ENCODE measurements around the gene MYO3B. TPM values are rescaled to one million over a fixed set of nuclear protein-coding genes. Genes with fewer than 3 reads are reported as not detected.

MYO3B gene
- total RNA-seq, 3 donors from 2014 or later (not counting 1 experiment from before 2014, with no cell fraction given): 0.68 to 0.88 (median 0.75) TPM

DNA sequence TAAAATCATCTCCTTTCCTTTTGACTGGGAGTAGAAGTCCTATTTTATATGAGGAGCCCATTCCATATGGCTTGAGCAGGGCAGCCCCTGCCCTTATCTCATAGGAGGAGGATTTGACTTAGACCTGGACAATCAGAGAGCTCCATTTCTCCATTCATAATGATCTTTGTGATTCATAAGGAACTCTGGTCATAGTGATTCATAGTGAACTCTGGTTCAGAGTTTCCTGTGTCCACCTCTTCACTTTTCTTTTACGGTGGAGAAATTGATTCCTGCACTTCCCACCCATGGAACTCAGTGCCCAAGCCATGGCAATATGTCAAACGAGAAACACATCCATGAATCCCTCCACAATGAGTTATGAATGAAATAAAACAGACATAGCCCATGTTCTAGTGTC, 12.8 kb upstream of the MYO3B start:
- no peak for TF ChIP-seq CTCF (IDR thresholded peaks at IDR 0.05)
- Mint-ChIP-seq H3K27ac (no peak overlapping the region), H3K4me3 (no peak overlapping the region), H3K4me1 (peaks cover 0 to 5% of the 10 kb centered on the region in 2 donors), H3K9me3 (no peaks in the 10 kb centered on the region), H3K27me3 (ENCODE audit: low read depth in 2 of 2) (peaks cover 5 to 9% of the 10 kb centered on the region in 2 donors), H3K36me3 (no peaks in the 10 kb centered on the region)
- no peak for DNase-seq
- intact Hi-C loops (cut with micrococcal nuclease): no loop called here
- H3K27ac ChIP-seq (ENCODE audit: low read length): no peak overlapping the region
- ATAC-seq: no peak
- WGBS (ENCODE audit: insufficient coverage): 100% methylated on average over 1 of the region's 2 CpGs
- no peaks in the 10 kb centered on the region for H3K9me3 ChIP-seq (ENCODE audit: control insufficient read depth, insufficient read depth, low read length)
- no peaks in the 10 kb centered on the region for H3K36me3 ChIP-seq (ENCODE audit: control insufficient read depth, insufficient read depth, low read length)
- no peak overlapping the region for H3K4me3 ChIP-seq (ENCODE audit: low read length)
- no peaks in the 10 kb centered on the region for H3K4me1 ChIP-seq (ENCODE audit: control insufficient read depth, insufficient read depth, low read length)
- H3K27me3 ChIP-seq (ENCODE audit: control insufficient read depth, insufficient read depth, low read length): no peaks in the 10 kb centered on the region

- Mint-ChIP-seq H3K27ac (no peak overlapping the region), H3K4me3 (no peak overlapping the region), H3K4me1 (peaks cover 0 to 5% of the 10 kb centered on the region in 2 donors), H3K36me3 (no peaks in the 10 kb centered on the region), H3K27me3 (ENCODE audit: low read depth in 2 of 2) (peaks cover 5 to 16% of the 10 kb centered on the region in 2 donors), H3K9me3 (no peaks in the 10 kb centered on the region)
- Histone ChIP-seq H3K27me3 (ENCODE audit: control insufficient read depth, insufficient read depth, low read length) (no peaks in the 10 kb centered on the region), H3K4me3 (ENCODE audit: low read length) (no peak overlapping the region), H3K36me3 (ENCODE audit: control insufficient read depth, insufficient read depth, low read length) (no peaks in the 10 kb centered on the region), H3K9me3 (ENCODE audit: control insufficient read depth, insufficient read depth, low read length) (no peaks in the 10 kb centered on the region), H3K4me1 (ENCODE audit: control insufficient read depth, insufficient read depth, low read length) (no peaks in the 10 kb centered on the region), H3K27ac (ENCODE audit: low read length) (no peak overlapping the region)
- intact Hi-C loops (cut with micrococcal nuclease): no loop called here
- ATAC-seq: no peak
- no peak for TF ChIP-seq CTCF (IDR thresholded peaks at IDR 0.05)
- 100% methylated on average over 1 of the region's 1 CpG for WGBS (ENCODE audit: insufficient coverage)
- DNase-seq: no peak
Measured at GRCh38 chr2:170166735-170167134, 11.2 kb upstream of the MYO3B start.

GRCh38 chr2:170170281-170171040, 7.5 kb upstream of the MYO3B start:
- 88% methylated on average over 5 of the region's 5 CpGs for WGBS (ENCODE audit: insufficient coverage)
- no peaks in the 10 kb centered on the region for H3K4me1 Mint-ChIP-seq
- H3K27ac Mint-ChIP-seq: no peak overlapping the region
- no peak for ATAC-seq
- no peak for DNase-seq
- no peak for TF ChIP-seq CTCF (IDR thresholded peaks at IDR 0.05)
- peaks cover 0 to 2% of the 10 kb centered on the region in 2 donors for H3K9me3 Mint-ChIP-seq
- Histone ChIP-seq H3K36me3 (ENCODE audit: control insufficient read depth, insufficient read depth, low read length) (no peaks in the 10 kb centered on the region), H3K4me3 (ENCODE audit: low read length) (no peak overlapping the region), H3K9me3 (ENCODE audit: control insufficient read depth, insufficient read depth, low read length) (no peaks in the 10 kb centered on the region), H3K27me3 (ENCODE audit: control insufficient read depth, insufficient read depth, low read length) (no peaks in the 10 kb centered on the region), H3K27ac (ENCODE audit: low read length) (no peak overlapping the region), H3K4me1 (ENCODE audit: control insufficient read depth, insufficient read depth, low read length) (no peaks in the 10 kb centered on the region)
- intact Hi-C loops (cut with micrococcal nuclease): no loop called here
- H3K4me3 Mint-ChIP-seq: no peak overlapping the region
- H3K27me3 Mint-ChIP-seq (ENCODE audit: low read depth in 2 of 2): peaks cover 0 to 7% of the 10 kb centered on the region in 2 donors
- no peaks in the 10 kb centered on the region for H3K36me3 Mint-ChIP-seq

DNA sequence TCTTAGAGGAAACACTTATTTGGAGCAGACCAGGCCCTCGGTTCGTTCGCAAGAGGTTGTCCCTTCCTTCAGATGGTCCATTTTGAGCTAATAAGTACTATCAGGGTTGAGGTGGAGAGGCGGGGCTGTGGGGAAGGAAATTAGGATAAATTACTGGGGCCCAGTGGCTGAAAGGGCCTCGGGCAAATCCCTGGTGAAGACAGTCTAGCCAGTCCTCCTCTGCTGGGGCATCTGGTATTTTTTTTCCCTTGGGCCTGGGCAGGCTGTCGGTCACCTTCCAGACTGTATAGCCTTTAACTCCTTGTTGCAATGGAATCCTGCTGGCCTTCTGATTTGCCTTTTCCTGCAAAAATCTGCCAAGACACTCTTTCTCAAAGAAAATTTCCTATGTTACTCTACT, 1.7 kb upstream of the MYO3B start:
- intact Hi-C loops (cut with micrococcal nuclease): no loop called here
- Mint-ChIP-seq H3K36me3 (no peaks in the 10 kb centered on the region), H3K9me3 (peaks cover 0 to 2% of the 10 kb centered on the region in 2 donors), H3K4me1 (peaks cover 7 to 9% of the 10 kb centered on the region in 2 donors), H3K4me3 (no peak overlapping the region), H3K27ac (no peak overlapping the region), H3K27me3 (ENCODE audit: low read depth in 2 of 2) (peaks cover 0 to 2% of the 10 kb centered on the region in 2 donors)
- Histone ChIP-seq H3K36me3 (ENCODE audit: control insufficient read depth, insufficient read depth, low read length) (no peaks in the 10 kb centered on the region), H3K27me3 (ENCODE audit: control insufficient read depth, insufficient read depth, low read length) (no peaks in the 10 kb centered on the region), H3K9me3 (ENCODE audit: control insufficient read depth, insufficient read depth, low read length) (no peaks in the 10 kb centered on the region), H3K4me3 (ENCODE audit: low read length) (no peak overlapping the region), H3K27ac (ENCODE audit: low read length) (no peak overlapping the region), H3K4me1 (ENCODE audit: control insufficient read depth, insufficient read depth, low read length) (no peaks in the 10 kb centered on the region)
- ATAC-seq: no peak
- WGBS (ENCODE audit: insufficient coverage): 91% methylated on average over 6 of the region's 6 CpGs
- no peak for DNase-seq
- no peak for TF ChIP-seq CTCF (IDR thresholded peaks at IDR 0.05)
